GM18858 (cell line): ENCODE measurements around the gene MROH7.

ENCODE experiments used
- ATAC-seq: cut with Tn5 transposase; IDR thresholded peaks from one replicate; pipeline ENCODE4 v1.9.1; 2021; ENCODE audit not compliant: unreplicated experiment

Gene MROH7

GRCh38 chr1:54723985-54724384 lies 82.4 kb downstream of the MROH7 start:
- ATAC-seq: no peak

GRCh38 chr1:54724771-54725170 lies 83.2 kb downstream of the MROH7 start:
- no peak for ATAC-seq

DNA sequence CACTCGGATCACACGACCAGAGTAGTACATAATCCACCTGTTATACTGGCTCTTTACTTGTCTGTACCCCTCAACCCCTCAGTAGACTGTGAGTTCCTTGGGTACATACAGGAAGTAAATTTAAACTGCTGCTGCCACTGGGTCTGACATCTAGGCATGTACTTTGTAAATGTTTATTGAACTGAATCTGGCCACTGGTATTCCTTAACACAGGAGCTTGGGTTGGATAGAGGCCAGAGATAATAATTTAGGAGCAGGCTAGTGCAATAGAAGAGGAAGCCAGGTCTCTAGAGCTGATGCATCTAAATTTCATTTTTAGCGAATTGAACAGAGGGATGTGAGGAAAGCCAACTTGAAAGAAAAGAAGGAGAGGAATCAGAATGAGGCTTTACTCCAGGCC lies 86.4 kb downstream of the MROH7 start:
- no peak for ATAC-seq

DNA sequence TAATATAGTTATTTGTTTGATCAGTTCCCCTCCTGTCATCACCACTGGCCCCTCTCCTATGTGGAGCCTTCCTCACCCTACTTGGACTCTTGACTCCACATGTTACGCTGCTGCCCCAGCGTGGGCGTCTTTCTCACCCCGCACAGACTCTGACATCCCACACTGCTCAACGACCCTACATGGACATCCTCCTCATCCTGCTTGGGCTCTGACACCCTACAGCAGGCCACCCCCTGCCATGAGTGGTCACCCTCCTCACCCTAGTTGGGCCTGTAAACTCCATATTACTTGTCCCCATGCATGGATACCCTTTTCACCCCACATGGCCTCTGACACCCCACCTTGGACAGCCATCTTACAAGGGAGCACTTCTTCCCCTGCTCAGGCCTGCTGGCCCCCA lies 95.1 kb downstream of the MROH7 start:
- ATAC-seq: no peak

- ATAC-seq: no peak
Observed at GRCh38 chr1:54738244-54738643, 96.7 kb downstream of the MROH7 start.

- no peak for ATAC-seq
Observed at GRCh38 chr1:54741531-54741930, 99.9 kb downstream of the MROH7 start.

GRCh38 chr1:54742282-54742681 lies 100.7 kb downstream of the MROH7 start:
- no peak for ATAC-seq

DNA sequence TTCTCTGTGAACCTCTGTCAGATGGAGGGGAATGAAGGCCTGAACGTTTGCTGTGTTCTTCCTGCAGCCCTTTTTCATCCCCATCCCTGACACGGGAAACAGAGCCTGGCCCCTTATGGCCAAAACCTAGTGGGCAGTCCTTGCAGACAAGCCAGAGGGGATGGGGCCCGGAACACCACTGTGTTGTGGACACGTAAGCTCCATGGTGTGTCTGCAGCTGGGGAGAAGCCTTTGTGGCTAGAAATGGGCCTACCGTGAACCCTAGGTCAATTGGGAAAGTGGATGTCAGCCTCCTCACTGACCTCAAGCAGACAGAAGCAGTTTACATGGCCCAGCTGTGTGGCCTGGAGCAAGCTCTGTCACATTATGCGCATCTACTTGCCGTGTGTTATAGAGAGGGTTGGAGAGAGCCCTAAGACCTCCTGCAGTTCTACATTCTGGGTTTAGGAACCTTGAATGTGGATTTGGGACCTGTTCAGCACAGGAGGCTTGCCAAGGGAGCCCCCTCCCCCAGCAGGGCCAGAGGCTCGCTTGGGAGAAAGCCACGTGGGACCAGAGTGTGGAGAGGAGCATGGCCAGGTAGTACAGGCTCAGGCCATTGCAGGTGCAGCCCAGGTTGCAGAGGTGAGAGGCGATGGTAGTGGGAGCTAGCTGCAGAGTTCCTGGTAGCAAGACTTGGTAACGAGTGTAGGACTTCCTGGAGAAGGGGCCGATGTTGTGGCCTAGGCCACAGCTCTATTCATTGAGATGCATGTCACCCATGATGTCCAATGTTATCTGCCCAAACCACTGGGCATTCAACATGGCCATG lies 102.0 kb downstream of the MROH7 start:
- ATAC-seq: no peak

DNA sequence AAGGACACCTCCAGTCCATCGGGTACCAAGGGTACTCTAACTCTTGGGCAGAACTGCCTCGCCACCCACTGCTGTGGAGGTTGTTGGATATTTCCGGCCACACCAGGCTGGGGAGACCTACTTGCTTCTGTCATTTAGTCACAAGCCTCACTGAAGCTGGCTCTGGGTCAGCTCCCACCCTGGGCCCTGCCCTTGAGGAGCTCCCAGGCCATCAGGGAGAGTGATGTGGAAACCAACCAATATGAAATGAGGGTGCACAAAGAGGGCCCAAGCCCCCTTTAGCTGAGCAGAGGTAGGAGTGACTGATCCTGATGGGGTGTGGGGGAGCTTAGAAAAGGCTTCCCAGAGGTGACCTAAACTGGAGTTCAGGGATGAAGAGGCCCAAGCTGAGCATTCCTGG lies 103.1 kb downstream of the MROH7 start:
- ATAC-seq: no peak

DNA sequence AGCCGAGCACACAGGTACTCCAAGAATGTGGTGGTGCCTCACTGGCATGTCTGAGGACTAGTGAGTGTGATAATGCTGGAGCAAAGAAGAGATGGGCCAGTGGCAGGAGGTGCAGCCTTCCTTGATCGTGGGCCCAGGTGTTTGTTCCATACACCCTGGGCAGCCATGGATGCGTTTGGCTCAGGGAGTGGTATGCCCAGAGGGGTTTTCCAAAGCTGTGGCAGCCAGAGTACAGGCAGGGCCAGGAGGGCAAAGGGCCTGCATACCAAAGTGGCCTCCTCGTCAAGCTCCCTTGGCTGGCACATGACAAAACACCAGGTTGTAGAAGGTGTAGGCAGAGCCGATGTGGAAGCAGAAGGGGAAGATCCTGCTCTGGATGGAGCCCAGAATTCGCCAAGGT lies 103.7 kb downstream of the MROH7 start:
- no peak for ATAC-seq

- no peak for ATAC-seq
Observed at GRCh38 chr1:54745864-54746263, 104.3 kb downstream of the MROH7 start.

GRCh38 chr1:54748094-54748835 lies 106.7 kb downstream of the MROH7 start:
- no peak for ATAC-seq

- ATAC-seq: no peak
Observed at GRCh38 chr1:54750596-54750995, 109.0 kb downstream of the MROH7 start.

DNA sequence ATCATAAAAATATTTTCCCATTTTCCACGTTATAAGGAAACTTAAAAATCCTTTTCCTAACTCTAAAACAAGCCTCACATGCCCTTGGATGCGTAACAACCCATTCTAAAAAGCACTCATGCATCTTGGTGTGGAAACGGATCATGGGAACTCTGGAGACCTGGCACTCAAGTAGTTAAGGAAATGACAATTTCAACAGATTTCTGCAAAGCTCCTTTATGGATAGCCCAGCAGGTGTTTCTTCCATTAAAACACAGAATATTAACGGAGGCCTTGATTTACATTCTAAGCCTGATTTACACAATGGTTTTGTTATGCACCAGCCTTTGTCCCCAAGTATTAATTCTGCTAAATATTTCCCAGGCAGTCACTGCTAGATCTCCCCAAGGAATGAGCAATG lies 109.8 kb downstream of the MROH7 start:
- no peak for ATAC-seq

DNA sequence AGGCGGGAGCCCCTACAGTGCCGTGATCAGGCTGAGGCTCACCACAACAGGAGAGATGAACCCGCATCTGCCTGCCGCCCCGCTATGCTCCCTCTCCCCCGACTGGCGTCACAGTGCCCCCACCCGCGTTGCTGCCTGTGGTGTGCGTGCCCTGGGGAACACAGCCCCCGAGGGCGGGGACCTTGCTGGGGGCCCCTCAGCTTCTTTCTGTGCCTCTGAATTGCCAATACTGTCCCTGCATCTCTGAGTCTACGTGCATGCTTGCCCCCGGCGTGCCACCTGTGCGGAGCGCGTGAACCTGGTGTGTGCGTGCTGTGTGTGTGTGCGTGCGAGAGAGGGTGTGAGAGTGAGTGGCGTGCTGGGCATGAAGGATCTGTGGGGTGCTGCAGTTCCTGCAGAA lies 112.5 kb downstream of the MROH7 start:
- no peak for ATAC-seq

DNA sequence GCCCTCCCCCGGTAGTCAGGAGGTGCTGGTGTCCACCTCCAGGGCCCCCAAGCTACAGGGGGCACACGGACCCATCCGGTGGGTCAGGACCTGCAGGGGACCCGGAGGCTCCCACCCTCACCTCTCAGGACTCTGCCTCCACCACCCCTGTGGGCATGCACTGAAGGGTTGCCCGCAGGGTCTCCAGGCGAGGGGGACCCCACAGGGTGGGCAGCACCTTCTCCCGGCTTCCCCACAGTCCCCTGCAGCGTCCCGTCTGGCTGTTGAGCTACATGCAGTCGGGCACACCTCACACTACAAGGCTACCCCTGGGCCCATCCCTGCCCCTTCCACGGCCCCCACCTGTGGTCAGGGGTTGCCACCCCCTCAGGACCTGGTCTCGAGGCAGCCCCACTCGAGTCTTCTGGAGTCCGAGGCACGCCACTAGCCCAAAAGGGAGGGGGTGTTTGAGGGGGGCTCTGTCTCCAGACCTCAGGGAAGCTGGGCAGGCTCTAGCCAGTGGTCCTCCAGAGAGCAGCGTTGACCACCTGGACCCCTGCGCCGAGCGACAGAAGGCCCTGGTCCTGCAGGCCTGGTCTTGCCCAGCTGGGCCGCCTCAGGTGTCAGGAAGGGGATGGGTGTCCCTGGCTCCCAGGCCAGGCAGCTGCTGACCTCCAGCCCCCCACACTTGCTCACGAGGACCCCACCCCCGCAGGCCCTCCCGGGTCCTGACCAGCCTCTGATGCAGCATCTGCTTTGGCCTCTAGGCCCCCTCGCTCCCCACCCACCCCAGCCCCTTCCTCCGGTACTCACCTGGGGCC lies 113.1 kb downstream of the MROH7 start:
- no peak for ATAC-seq

GRCh38 chr1:54757833-54758232 lies 116.2 kb downstream of the MROH7 start:
- ATAC-seq: no peak

DNA sequence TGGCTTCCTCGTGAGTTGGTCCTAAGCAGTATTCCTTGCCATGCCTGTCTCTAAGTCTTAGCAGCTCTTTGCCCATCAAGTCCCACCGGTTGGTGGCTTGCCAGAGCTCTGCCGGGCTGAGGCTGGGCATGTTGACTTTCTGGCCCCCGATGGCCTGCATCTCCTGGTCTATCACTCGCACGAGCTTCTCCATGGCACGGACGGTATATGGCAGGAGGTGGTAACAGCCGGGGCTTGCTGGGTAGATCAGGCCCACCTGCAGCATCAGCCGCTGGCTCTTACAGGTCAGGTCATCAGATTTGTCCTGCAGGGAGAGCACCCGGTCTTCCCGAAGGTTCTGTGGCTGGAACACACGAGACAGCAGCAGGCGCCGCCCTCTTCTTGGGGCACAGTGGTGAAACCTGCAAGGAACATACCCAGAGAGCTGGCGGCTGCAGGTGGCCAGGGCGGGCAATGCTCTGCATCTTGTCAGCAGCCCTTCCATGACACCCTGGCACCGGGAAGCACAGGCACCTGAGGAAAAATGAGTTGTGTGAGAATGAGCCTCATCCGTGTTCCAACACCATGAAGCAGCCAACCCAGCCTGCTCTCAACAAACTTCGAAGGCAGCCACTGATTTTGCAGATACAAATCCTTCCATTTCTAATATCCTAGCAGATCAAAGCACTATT lies 117.2 kb downstream of the MROH7 start:
- no peak for ATAC-seq
